GM06990 (cell line): ENCODE data around the gene FILIP1.

ENCODE experiments used
- DNase-seq: peaks from one replicate; pipeline ENCODE4 v3.0.0-alpha.2; 2011; ENCODE audit not compliant: insufficient read length; ENCODE audit errors: extremely low read depth
- H3K27me3 ChIP-seq: replicated peaks from 2 replicates; pipeline ENCODE4 v1.6.0; 2011; ENCODE audit warnings: low read length; ENCODE audit not compliant: control insufficient read depth, insufficient read depth
- H3K36me3 ChIP-seq: 2 replicates; pipeline ENCODE4 v1.5.1; 2011; ENCODE audit warnings: low read length; ENCODE audit not compliant: control insufficient read depth, insufficient read depth
- H3K4me3 ChIP-seq: replicated peaks from 2 replicates; pipeline ENCODE4 v1.5.1; 2011; ENCODE audit warnings: low read depth, mild to moderate bottlenecking, control low read depth, low read length
- TF ChIP-seq, protein P1 (sequence below): IDR thresholded peaks from 2 replicates; pipeline ENCODE4 v1.5.1; 2011; ENCODE audit warnings: low read length, control low read depth, mild to moderate bottlenecking, inconsistent platforms; ENCODE audit not compliant: insufficient read depth, poor library complexity, severe bottlenecking

Gene FILIP1

DNA sequence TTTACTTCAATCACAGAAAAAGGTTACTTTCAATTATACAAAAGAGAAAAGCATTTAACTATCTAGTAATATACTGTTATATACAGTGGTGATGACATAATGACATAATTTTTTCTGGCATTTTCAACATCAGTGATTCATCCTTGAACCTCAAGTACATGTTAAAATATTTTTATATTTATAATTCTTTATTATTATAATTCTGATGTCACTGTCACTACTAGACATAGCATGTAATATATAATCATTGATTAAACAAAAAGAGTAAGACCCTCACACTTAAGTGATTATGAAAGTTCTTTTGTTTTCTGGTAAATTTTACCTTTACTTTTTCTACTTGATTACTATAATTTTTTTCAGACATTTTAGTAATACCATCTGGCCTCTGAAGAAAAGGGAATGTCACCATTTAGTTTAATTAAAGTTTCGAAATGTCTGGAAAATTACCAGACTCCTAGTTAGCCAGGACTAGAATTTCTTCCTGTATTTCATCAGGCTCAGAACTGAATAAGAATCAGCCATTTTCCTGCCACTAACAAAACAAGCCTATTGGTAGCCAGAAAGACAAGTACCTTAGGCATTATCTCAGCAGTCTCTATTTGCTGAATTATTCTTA, 71.5 kb downstream of the FILIP1 start:
- DNase-seq: no peak
- Histone ChIP-seq H3K27me3 (no peaks in the 10 kb centered on the region), H3K36me3 (no peaks in the 10 kb centered on the region), H3K4me3 (no peak overlapping the region)
- TF ChIP-seq, protein P1, sequence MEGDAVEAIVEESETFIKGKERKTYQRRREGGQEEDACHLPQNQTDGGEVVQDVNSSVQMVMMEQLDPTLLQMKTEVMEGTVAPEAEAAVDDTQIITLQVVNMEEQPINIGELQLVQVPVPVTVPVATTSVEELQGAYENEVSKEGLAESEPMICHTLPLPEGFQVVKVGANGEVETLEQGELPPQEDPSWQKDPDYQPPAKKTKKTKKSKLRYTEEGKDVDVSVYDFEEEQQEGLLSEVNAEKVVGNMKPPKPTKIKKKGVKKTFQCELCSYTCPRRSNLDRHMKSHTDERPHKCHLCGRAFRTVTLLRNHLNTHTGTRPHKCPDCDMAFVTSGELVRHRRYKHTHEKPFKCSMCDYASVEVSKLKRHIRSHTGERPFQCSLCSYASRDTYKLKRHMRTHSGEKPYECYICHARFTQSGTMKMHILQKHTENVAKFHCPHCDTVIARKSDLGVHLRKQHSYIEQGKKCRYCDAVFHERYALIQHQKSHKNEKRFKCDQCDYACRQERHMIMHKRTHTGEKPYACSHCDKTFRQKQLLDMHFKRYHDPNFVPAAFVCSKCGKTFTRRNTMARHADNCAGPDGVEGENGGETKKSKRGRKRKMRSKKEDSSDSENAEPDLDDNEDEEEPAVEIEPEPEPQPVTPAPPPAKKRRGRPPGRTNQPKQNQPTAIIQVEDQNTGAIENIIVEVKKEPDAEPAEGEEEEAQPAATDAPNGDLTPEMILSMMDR: no peak

DNA sequence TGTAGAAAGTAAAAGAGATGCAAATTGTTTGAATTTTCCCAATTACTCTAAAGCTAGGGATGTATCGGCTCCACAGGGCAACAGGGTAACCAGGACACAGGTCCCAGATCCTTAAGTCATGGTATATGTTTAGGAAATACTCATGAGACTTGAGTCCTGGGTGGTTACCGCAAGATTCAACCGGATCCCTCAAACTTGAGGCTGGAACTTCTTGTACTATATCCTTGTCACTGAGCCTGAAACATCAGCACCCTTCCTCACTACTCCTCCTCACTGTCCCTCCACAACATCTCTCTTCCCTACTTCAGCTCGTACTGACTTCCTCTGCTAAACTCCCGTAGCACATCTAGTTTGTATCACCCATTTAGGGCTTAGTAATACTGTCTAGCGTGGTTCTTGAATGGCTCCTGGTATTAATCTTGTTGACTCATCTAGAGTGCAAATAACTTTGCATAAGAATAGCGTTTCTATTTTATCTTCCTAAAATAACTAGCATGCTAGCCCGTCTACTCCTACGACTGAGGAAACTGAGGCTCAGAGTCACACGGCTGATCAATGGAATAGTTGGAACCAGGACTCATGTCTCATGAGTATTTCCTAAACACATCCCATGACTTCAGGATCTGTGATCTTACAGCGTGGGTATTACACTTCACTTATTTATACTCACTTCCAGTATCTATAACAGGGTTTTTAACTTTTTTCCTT, 72.1 kb downstream of the FILIP1 start:
- TF ChIP-seq, protein P1: no peak
- Histone ChIP-seq H3K4me3 (no peak overlapping the region), H3K27me3 (no peaks in the 10 kb centered on the region), H3K36me3 (no peaks in the 10 kb centered on the region)
- DNase-seq: no peak

DNA sequence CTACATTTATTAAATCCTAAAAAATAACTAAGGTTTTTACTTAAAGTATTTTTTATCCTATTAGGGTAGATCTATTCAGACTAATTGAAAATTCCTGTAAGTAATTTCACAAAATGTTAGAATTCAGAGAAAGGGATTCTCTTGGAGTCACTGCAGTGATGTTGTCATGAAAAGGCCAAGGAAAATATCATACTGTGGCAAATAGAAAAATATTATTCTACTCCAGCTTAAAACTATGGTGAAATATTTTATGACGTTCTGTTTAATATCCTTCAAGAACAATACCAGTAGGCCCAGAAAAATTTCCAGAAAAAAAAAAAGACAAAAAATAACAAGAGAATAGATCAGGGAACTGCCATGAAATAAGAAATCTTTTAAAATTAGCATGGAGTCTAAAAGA, 73.6 kb downstream of the FILIP1 start:
- no peaks in the 10 kb centered on the region for H3K36me3 ChIP-seq
- no peaks in the 10 kb centered on the region for H3K27me3 ChIP-seq
- TF ChIP-seq, protein P1: no peak
- DNase-seq: no peak
- no peak overlapping the region for H3K4me3 ChIP-seq

DNA sequence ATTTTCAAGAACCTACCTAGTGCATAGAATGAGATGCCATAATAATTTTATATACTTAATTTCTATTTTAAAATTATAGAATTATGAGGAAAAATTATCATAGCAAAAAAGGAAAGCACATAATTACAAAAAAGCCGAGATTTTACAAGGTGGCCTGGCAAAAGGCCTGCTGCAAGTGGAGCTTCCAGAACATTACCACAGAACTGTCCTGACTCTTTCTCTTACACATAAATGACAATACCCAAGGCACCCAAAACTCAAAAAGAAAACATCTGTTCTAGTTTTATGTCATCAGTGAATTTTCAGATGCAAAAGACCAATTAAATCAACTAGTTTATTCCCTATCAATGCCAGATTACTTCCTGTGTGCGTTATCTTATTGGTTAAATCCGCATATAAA, 74.2 kb downstream of the FILIP1 start:
- Histone ChIP-seq H3K36me3 (no peaks in the 10 kb centered on the region), H3K4me3 (no peak overlapping the region), H3K27me3 (no peaks in the 10 kb centered on the region)
- DNase-seq: no peak
- TF ChIP-seq, protein P1: no peak

DNA sequence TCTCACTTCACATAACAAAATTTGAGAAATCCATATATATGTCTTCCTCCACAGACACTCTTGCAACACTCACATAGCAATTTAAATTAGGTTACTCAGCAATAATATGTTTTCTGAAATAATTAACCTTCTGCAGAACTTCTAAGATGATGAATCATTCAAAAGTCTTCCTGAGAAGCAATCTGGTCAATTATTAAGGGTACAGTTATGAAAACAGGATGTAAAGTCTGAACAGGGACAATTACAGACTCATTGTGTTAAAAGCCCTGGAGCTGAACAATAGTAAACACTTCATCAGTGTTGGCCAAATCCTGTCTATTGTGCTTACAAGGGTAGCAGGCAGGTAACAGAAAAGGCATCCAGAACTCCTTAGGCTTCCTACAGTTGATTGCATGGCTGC, 75.4 kb downstream of the FILIP1 start:
- Histone ChIP-seq H3K36me3 (no peaks in the 10 kb centered on the region), H3K4me3 (no peak overlapping the region), H3K27me3 (no peaks in the 10 kb centered on the region)
- TF ChIP-seq, protein P1: no peak
- DNase-seq: peak; percentile 4
